DND-41 (cell line): ENCODE data around the gene CAPN2.

ENCODE experiments used
- ATAC-seq: fragments of 200-7000 bp; cut with Tn5 transposase; 3 replicates; pipeline ENCODE4 v1.9.1; 2021; ENCODE audit warnings: low read depth; ENCODE audit not compliant: insufficient read depth
- DNase-seq: peaks from one replicate; pipeline ENCODE4 v3.0.0-alpha.2; 2020
- H2AFZ ChIP-seq: 2 replicates; pipeline ENCODE4 v1.6.0; 2012; ENCODE audit warnings: low read depth, low read length
- H3K27ac ChIP-seq: 2 replicates; pipeline ENCODE4 v1.5.1; 2012; ENCODE audit warnings: low read length, inconsistent platforms
- H3K27me3 ChIP-seq: fragments of 200-600 bp; sonication (generic); 2 replicates; pipeline ENCODE4 v1.6.0; 2012; ENCODE audit warnings: low read length, mild to moderate bottlenecking, inconsistent platforms; ENCODE audit not compliant: insufficient read depth, poor library complexity
- H3K36me3 ChIP-seq: 2 replicates; pipeline ENCODE4 v1.5.1; 2012; ENCODE audit warnings: low read length, inconsistent platforms; ENCODE audit not compliant: insufficient read depth
- H3K4me1 ChIP-seq: 2 replicates; pipeline ENCODE4 v1.5.1; 2012; ENCODE audit warnings: mild to moderate bottlenecking, low read length; ENCODE audit not compliant: insufficient read depth
- H3K4me2 ChIP-seq: 2 replicates; pipeline ENCODE4 v1.6.0; 2012; ENCODE audit warnings: mild to moderate bottlenecking, moderate library complexity, low read length, inconsistent platforms; ENCODE audit not compliant: insufficient read depth
- H3K4me3 ChIP-seq, 2 experiments: fragments of 200-600 bp in 1 of 2; shearing (Covaris generic) in 1 of 2; 2 replicates each; pipeline ENCODE4 v1.5.1; 2012 to 2016; ENCODE audit warnings: inconsistent platforms in 2 of 2, low read length in 2 of 2, mild to moderate bottlenecking in 2 of 2, low read depth in 1 of 2, moderate library complexity in 1 of 2
- H3K79me2 ChIP-seq: 2 replicates; pipeline ENCODE4 v1.6.0; 2012; ENCODE audit warnings: low read length, inconsistent platforms; ENCODE audit not compliant: insufficient read depth
- H3K9ac ChIP-seq: 2 replicates; pipeline ENCODE4 v1.6.0; 2012; ENCODE audit warnings: low read depth, mild to moderate bottlenecking, inconsistent platforms, low read length, moderate library complexity
- H3K9me3 ChIP-seq: 2 replicates; pipeline ENCODE4 v1.5.1; 2012; ENCODE audit warnings: low read length, moderate library complexity, mild to moderate bottlenecking, inconsistent platforms; ENCODE audit not compliant: insufficient read depth, severe bottlenecking
- H4K20me1 ChIP-seq: 2 replicates; pipeline ENCODE4 v1.6.0; 2012; ENCODE audit warnings: low read length; ENCODE audit not compliant: insufficient read depth
- CTCF ChIP-seq: IDR thresholded peaks from 2 replicates; pipeline ENCODE4 v1.5.1; 2012; ENCODE audit warnings: borderline replicate concordance, low read length, moderate library complexity, mild to moderate bottlenecking; ENCODE audit not compliant: poor library complexity, severe bottlenecking; ENCODE audit errors: extremely low read depth
- EZH2 ChIP-seq: IDR thresholded peaks from 3 replicates; pipeline ENCODE4 v1.6.1; 2012; ENCODE audit warnings: borderline replicate concordance, low read depth, mild to moderate bottlenecking, moderate library complexity, low read length, inconsistent platforms; ENCODE audit not compliant: severe bottlenecking

The CAPN2 gene

GRCh38 chr1:223775054-223775453 lies 62.7 kb downstream of the CAPN2 start:
- H2AFZ ChIP-seq, result no peak overlapping the region
- no peak for TF ChIP-seq CTCF
- TF ChIP-seq EZH2, result no peak
- H3K9me3 ChIP-seq, result no peaks in the 10 kb centered on the region
- H3K4me1 ChIP-seq, result no peaks in the 10 kb centered on the region
- H3K36me3 ChIP-seq, result peaks cover 49% of the 10 kb centered on the region
- ATAC-seq (no peak), DNase-seq (no peak)
- H4K20me1 ChIP-seq, result no peaks in the 10 kb centered on the region; the same call in 1 of the 2 replicates
- H3K27ac ChIP-seq, result no peak overlapping the region
- no peak overlapping the region for H3K9ac ChIP-seq
- no peaks in the 10 kb centered on the region for H3K79me2 ChIP-seq
- no peaks in the 10 kb centered on the region for H3K27me3 ChIP-seq
- H3K4me2 ChIP-seq, result no peak overlapping the region
- no peak overlapping the region for H3K4me3 ChIP-seq

- H3K4me1 ChIP-seq, result no peaks in the 10 kb centered on the region
- H3K36me3 ChIP-seq, result peaks cover 55% of the 10 kb centered on the region
- H3K9me3 ChIP-seq, result no peaks in the 10 kb centered on the region
- no peak overlapping the region for H3K4me3 ChIP-seq
- no peaks in the 10 kb centered on the region for H3K27me3 ChIP-seq
- no peak for DNase-seq
- no peaks in the 10 kb centered on the region; the same call in 1 of the 2 replicates for H4K20me1 ChIP-seq
- no peak overlapping the region for H3K9ac ChIP-seq
- no peak overlapping the region for H3K4me2 ChIP-seq
- no peak overlapping the region for H3K27ac ChIP-seq
- no peak overlapping the region for H2AFZ ChIP-seq
- ATAC-seq, result no peak
- TF ChIP-seq EZH2, result no peak
- no peak for TF ChIP-seq CTCF
- H3K79me2 ChIP-seq, result no peaks in the 10 kb centered on the region
These were observed 63.4 kb downstream of the CAPN2 start for GRCh38 chr1:223775711-223776074.

- Histone ChIP-seq H3K27ac (no peak overlapping the region), H3K4me3 (no peak overlapping the region), H3K27me3 (no peaks in the 10 kb centered on the region), H4K20me1 (no peaks in the 10 kb centered on the region; the same call in 1 of the 2 replicates), H3K4me2 (no peak overlapping the region), H3K79me2 (no peaks in the 10 kb centered on the region), H3K36me3 (peaks cover 60% of the 10 kb centered on the region), H3K4me1 (no peaks in the 10 kb centered on the region), H3K9ac (no peak overlapping the region), H3K9me3 (no peaks in the 10 kb centered on the region), H2AFZ (no peak overlapping the region)
- DNase-seq, result no peak
- TF ChIP-seq EZH2 (no peak), CTCF (no peak)
- no peak for ATAC-seq
These were observed 63.9 kb downstream of the CAPN2 start for GRCh38 chr1:223776075-223776814.
